WERI-Rb-1 (cell line): ENCODE data around the gene JPT2.
"Not testable (repeated sequence)": the region's sequence is repeated elsewhere in the genome, so short reads cannot be mapped to it uniquely, and the experiment has no call there.

ENCODE experiments used
- DNase-seq: peaks from one replicate; pipeline ENCODE4 v3.0.0-alpha.2; 2020
- H3K27ac ChIP-seq: fragments of 250-450 bp; sonication (Bioruptor Pico); 2 replicates; pipeline ENCODE4 v1.5.1; 2020; ENCODE audit warnings: mild to moderate bottlenecking, moderate library complexity
- H3K27me3 ChIP-seq: fragments of 250-450 bp; sonication (Bioruptor Pico); 2 replicates; pipeline ENCODE4 v1.5.1; 2021; ENCODE audit warnings: mild to moderate bottlenecking, low read depth, moderate library complexity; ENCODE audit not compliant: insufficient read depth, severe bottlenecking
- H3K36me3 ChIP-seq: fragments of 250-450 bp; sonication (Bioruptor Pico); 2 replicates; pipeline ENCODE4 v1.5.1; 2020; ENCODE audit warnings: mild to moderate bottlenecking, moderate library complexity
- H3K4me3 ChIP-seq: 2 replicates; pipeline ENCODE4 v1.5.1; 2011; ENCODE audit warnings: low read depth, mild to moderate bottlenecking, control low read depth, low read length
- H3K9me3 ChIP-seq: fragments of 250-450 bp; sonication (Bioruptor Pico); 2 replicates; pipeline ENCODE4 v1.5.1; 2021; ENCODE audit warnings: mild to moderate bottlenecking, moderate library complexity; ENCODE audit not compliant: severe bottlenecking
- CTCF ChIP-seq: IDR thresholded peaks from 2 replicates; pipeline ENCODE4 v1.5.1; 2011; ENCODE audit warnings: low read depth, mild to moderate bottlenecking, control low read depth, inconsistent platforms, low read length

Gene JPT2

GRCh38 chr16:1729445-1729844 is 51.4 kb downstream of the JPT2 start:
- DNase-seq, result no peak
- H3K36me3 ChIP-seq, result peaks cover 56% of the 10 kb centered on the region
- TF ChIP-seq CTCF, result no peak

GRCh38 chr16:1731073-1731472 is 53.0 kb downstream of the JPT2 start:
- no peak for DNase-seq
- peaks cover 53% of the 10 kb centered on the region for H3K36me3 ChIP-seq
- no peak overlapping the region for H3K4me3 ChIP-seq
- no peaks in the 10 kb centered on the region for H3K9me3 ChIP-seq
- no peaks in the 10 kb centered on the region for H3K27me3 ChIP-seq
- no peak overlapping the region for H3K27ac ChIP-seq
- no peak for TF ChIP-seq CTCF

More at GRCh38 chr16:1729445-1729844, 51.4 kb downstream of the JPT2 start:
- Histone ChIP-seq H3K9me3 (no peaks in the 10 kb centered on the region), H3K4me3 (no peak overlapping the region), H3K27me3 (no peaks in the 10 kb centered on the region), H3K27ac (no peak overlapping the region)

GRCh38 chr16:1731603-1732002 is 53.5 kb downstream of the JPT2 start:
- no peaks in the 10 kb centered on the region for H3K9me3 ChIP-seq
- no peak for TF ChIP-seq CTCF
- DNase-seq, result no peak
- H3K27me3 ChIP-seq, result no peaks in the 10 kb centered on the region
- H3K27ac ChIP-seq, result no peak overlapping the region
- H3K4me3 ChIP-seq, result no peak overlapping the region
- peaks cover 48% of the 10 kb centered on the region for H3K36me3 ChIP-seq

DNA sequence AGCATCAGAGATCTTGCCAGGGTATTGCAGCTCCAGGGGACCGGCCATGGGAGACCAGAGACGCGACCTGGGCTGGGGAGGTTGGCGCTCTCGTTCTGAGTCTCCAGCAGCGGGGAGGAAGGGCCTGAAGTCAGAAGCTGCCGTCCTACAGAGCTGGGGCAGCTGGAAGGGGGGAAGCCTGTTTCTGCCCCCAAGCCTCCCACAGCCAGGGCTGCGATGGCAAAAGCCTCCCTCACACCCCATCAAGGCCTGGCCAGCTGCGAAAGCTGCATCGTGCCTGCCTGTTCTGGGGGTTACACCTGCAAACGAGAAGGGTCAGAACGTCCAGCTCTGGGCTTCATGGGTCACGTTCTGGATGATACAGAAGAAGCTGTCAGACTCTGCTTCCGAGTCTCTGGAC is 54.0 kb downstream of the JPT2 start:
- no peak overlapping the region for H3K4me3 ChIP-seq
- no peak overlapping the region for H3K27ac ChIP-seq
- DNase-seq, result no peak
- H3K9me3 ChIP-seq, result no peaks in the 10 kb centered on the region
- TF ChIP-seq CTCF, result no peak
- H3K36me3 ChIP-seq, result peaks cover 46% of the 10 kb centered on the region
- no peaks in the 10 kb centered on the region for H3K27me3 ChIP-seq

- H3K4me3 ChIP-seq, H3K9me3 ChIP-seq, H3K27ac ChIP-seq, DNase-seq, H3K27me3 ChIP-seq: not testable (repeated sequence)
- peaks cover 45% of the 10 kb centered on the region for H3K36me3 ChIP-seq
Observed at GRCh38 chr16:1732551-1732987, 54.5 kb downstream of the JPT2 start.

DNA sequence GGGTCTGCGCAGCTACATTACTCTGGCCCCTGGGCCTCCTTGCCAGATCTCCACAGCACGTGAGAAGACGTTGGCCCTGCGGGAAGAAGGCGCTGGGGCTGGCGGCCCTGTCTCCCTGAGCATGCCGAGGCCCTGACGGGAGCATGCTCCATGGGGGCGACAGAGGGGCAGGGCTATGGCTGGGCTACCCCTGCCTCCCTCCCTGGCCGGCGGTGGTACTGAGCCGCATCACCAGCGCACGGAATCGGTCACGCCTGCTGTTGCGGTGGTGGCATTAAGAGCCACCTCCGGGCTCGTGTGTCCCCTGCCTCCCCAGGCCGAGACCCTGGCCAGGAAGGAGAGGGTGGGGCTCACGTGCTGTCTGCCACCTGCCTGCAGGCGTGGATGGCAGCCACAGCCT is 56.0 kb downstream of the JPT2 start:
- Histone ChIP-seq H3K4me3 (no peak overlapping the region), H3K27me3 (no peaks in the 10 kb centered on the region), H3K9me3 (no peaks in the 10 kb centered on the region), H3K36me3 (peaks cover 41% of the 10 kb centered on the region), H3K27ac (no peak overlapping the region)
- no peak for TF ChIP-seq CTCF
- no peak for DNase-seq
